ENCODE results near the gene KLF6. TPM values are rescaled to one million over a fixed set of nuclear protein-coding genes. Genes with fewer than 3 reads are reported as not detected.

KLF6 gene
- total and polyA plus RNA-seq, 8 donors = 25.9 to 187 (median 94.0) TPM

GRCh38 chr10:3789621-3790020, 4.6 kb upstream of the KLF6 start:
- Histone ChIP-seq H3K4me1 (peaks cover 8 to 12% (median 10%) of the 10 kb centered on the region in 4 donors), H3K27ac (no peak overlapping the region), H3K27me3 (no peaks in the 10 kb centered on the region), H3K9me3 (peaks cover 0 to 18% (median 13%) of the 10 kb centered on the region in 4 donors), H3K36me3 (no peaks in the 10 kb centered on the region), H3K4me3 (no peak overlapping the region)
- no peak for TF ChIP-seq EP300 (IDR thresholded peaks at IDR 0.05)
- no peak for TF ChIP-seq POLR2AphosphoS5 (IDR thresholded peaks at IDR 0.05)
- TF ChIP-seq POLR2A (IDR thresholded peaks at IDR 0.05) = no peak
- no peak for TF ChIP-seq CTCF (IDR thresholded peaks at IDR 0.05)
- 50 to 98% (median 94%) methylated on average over 2 of the region's 2 CpGs for WGBS, 5 donors
- intact Hi-C loops (cut with DNase I; ENCODE audit: low total_unique reads) = no loop called here
- DNase-seq = no peak

GRCh38 chr10:3787816-3788215, 2.8 kb upstream of the KLF6 start:
- H3K9me3 ChIP-seq = peaks cover 0 to 10% (median 7%) of the 10 kb centered on the region in 4 donors
- no peaks in the 10 kb centered on the region for H3K27me3 ChIP-seq
- H3K27ac ChIP-seq = peak overlapping the region in 2 of 5 donors; percentile 100
- H3K4me1 ChIP-seq = peaks cover 8 to 12% (median 10%) of the 10 kb centered on the region in 4 donors
- intact Hi-C loops (cut with DNase I; ENCODE audit: low total_unique reads) = no loop called here
- TF ChIP-seq EP300 (IDR thresholded peaks at IDR 0.05) (no peak), POLR2AphosphoS5 (IDR thresholded peaks at IDR 0.05) (no peak), POLR2A (IDR thresholded peaks at IDR 0.05) (no peak), CTCF (IDR thresholded peaks at IDR 0.05) (no peak)
- 72 to 85% (median 81%) methylated on average over 9 of the region's 9 CpGs for WGBS, 5 donors
- DNase-seq = no peak
- H3K4me3 ChIP-seq = no peak overlapping the region
- no peaks in the 10 kb centered on the region for H3K36me3 ChIP-seq

GRCh38 chr10:3787016-3787400, 2.0 kb upstream of the KLF6 start:
- intact Hi-C loops (cut with DNase I; ENCODE audit: low total_unique reads) = no loop called here

GRCh38 chr10:3786295-3787015, 1.4 kb upstream of the KLF6 start:
- peak overlapping the region; percentile 76 to 100 (median 100) for H3K27ac ChIP-seq
- H3K4me3 ChIP-seq = peak overlapping the region; percentile 64 to 89 (median 78)
- H3K9me3 ChIP-seq = peaks cover 0 to 10% (median 7%) of the 10 kb centered on the region in 4 donors
- WGBS, 5 donors = 60 to 70% (median 64%) methylated on average over 18 of the region's 18 CpGs
- peaks cover 6 to 7% (median 7%) of the 10 kb centered on the region in 4 donors for H3K36me3 ChIP-seq
- TF ChIP-seq CTCF (IDR thresholded peaks at IDR 0.05) (no peak), POLR2AphosphoS5 (IDR thresholded peaks at IDR 0.05) (peak in 2 of 3 donors; percentile 27 to 42), EP300 (IDR thresholded peaks at IDR 0.05) (no peak), POLR2A (IDR thresholded peaks at IDR 0.05) (no peak)
- intact Hi-C loops (cut with DNase I; ENCODE audit: low total_unique reads) = no loop called here
- peaks cover 14 to 20% (median 18%) of the 10 kb centered on the region in 4 donors for H3K4me1 ChIP-seq
- DNase-seq = peak in 1 of 2 donors; percentile 79
- no peaks in the 10 kb centered on the region for H3K27me3 ChIP-seq

More at GRCh38 chr10:3787016-3787400, 2.0 kb upstream of the KLF6 start:
- 76 to 82% (median 78%) methylated on average over 3 of the region's 3 CpGs for WGBS, 5 donors
- TF ChIP-seq POLR2A (IDR thresholded peaks at IDR 0.05) (no peak), EP300 (IDR thresholded peaks at IDR 0.05) (no peak), POLR2AphosphoS5 (IDR thresholded peaks at IDR 0.05) (no peak), CTCF (IDR thresholded peaks at IDR 0.05) (no peak)
- DNase-seq = no peak
- peaks cover under 1 to 2% (median 1%) of the 10 kb centered on the region in 4 donors for H3K36me3 ChIP-seq
- H3K4me1 ChIP-seq = peaks cover 8 to 14% (median 12%) of the 10 kb centered on the region in 4 donors
- no peaks in the 10 kb centered on the region for H3K27me3 ChIP-seq
- H3K9me3 ChIP-seq = peaks cover 0 to 10% (median 7%) of the 10 kb centered on the region in 4 donors
- no peak overlapping the region for H3K4me3 ChIP-seq
- peak overlapping the region; percentile 76 to 100 (median 100) for H3K27ac ChIP-seq
